Bronchial epithelial cell (primary cell): ENCODE results near the gene GRIA4. TPM values are rescaled to one million over a fixed set of nuclear protein-coding genes. Genes with fewer than 3 reads are reported as not detected.

ENCODE experiments used
- DNase-seq: peaks from one replicate; pipeline ENCODE4 v3.0.0-alpha.2; 2010; ENCODE audit warnings: low read depth
- FAIRE-seq: peaks from 2 replicates; lab custom pipeline; 2011; peaks lifted over from hg19 to GRCh38; lab: Jason Lieb, UNC
- H3K27me3 ChIP-seq: 2 replicates; pipeline ENCODE4 v1.5.1; 2011; ENCODE audit warnings: low read length; ENCODE audit not compliant: control insufficient read depth, insufficient read depth
- H3K36me3 ChIP-seq: 2 replicates; pipeline ENCODE4 v1.5.1; 2011; ENCODE audit warnings: low read length; ENCODE audit not compliant: control insufficient read depth, insufficient read depth
- H3K4me3 ChIP-seq: 2 replicates; pipeline ENCODE4 v1.5.1; 2011; ENCODE audit warnings: mild to moderate bottlenecking, low read depth, low read length, control low read depth
- total RNA-seq: library from RNA; depleted of rRNA; stranded (reverse); fragments of >200 nt; gene quantifications from 2 replicates; pipeline ENCODE4 v1.2.1, GENCODE V29; 2014
- TF ChIP-seq, protein P1 (sequence below): IDR thresholded peaks from 2 replicates; pipeline ENCODE4 v1.5.1; 2011; ENCODE audit warnings: mild to moderate bottlenecking, moderate library complexity, low read length, control low read depth, inconsistent platforms; ENCODE audit not compliant: insufficient read depth, severe bottlenecking

The GRIA4 gene
- total RNA-seq, 1 donor from 2014 or later = not detected

DNA sequence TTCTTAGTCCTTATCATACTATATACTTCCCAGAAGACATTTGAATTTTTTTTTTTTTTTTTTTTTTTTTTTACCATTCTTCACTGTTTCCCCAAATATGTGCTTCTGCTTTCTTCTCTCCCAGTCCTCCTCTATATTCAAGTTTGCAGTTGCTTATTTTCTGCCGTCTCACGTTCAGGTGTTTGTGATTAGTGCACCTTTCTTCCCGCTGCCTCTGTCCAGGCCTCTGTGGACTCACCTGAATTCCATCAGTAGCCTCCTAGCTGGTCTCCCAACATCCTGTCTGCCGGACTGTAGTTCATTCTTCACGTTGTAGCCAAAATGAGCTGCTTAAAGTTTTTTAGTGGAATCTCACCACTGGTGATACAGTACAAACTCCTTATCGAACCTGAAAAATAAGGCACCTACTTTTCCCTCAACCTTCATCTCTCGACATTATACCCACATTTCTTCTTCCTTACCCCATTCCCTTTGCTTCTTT lies 413.0 kb downstream of the GRIA4 start:
- no peak for DNase-seq
- peak overlapping the region; percentile 96 for H3K4me3 ChIP-seq
- no peaks in the 10 kb centered on the region for H3K36me3 ChIP-seq
- TF ChIP-seq, protein P1, sequence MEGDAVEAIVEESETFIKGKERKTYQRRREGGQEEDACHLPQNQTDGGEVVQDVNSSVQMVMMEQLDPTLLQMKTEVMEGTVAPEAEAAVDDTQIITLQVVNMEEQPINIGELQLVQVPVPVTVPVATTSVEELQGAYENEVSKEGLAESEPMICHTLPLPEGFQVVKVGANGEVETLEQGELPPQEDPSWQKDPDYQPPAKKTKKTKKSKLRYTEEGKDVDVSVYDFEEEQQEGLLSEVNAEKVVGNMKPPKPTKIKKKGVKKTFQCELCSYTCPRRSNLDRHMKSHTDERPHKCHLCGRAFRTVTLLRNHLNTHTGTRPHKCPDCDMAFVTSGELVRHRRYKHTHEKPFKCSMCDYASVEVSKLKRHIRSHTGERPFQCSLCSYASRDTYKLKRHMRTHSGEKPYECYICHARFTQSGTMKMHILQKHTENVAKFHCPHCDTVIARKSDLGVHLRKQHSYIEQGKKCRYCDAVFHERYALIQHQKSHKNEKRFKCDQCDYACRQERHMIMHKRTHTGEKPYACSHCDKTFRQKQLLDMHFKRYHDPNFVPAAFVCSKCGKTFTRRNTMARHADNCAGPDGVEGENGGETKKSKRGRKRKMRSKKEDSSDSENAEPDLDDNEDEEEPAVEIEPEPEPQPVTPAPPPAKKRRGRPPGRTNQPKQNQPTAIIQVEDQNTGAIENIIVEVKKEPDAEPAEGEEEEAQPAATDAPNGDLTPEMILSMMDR = no peak
- no peaks in the 10 kb centered on the region for H3K27me3 ChIP-seq
- FAIRE-seq = no peak

DNA sequence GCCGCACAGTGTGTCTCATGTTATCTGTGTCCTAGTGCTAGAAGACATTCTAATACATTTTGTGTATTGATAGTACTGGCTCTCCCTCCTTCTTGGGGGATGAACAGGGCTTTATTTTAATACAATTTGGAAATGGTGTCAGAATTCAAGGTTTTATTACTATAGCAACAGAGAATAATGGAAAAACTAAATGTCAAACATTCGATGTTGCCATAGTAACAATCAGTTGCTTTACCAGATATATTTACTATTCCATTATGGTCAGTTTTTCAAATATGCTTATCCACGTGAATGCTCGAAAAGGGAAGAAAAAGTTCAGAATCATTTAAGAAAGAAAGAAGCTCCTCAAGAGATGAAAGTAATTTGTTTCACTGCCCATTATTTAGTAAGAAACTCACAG lies 420.7 kb downstream of the GRIA4 start:
- no peak for FAIRE-seq
- no peak for DNase-seq
- H3K36me3 ChIP-seq = no peaks in the 10 kb centered on the region
- TF ChIP-seq, protein P1 = no peak
- no peak overlapping the region for H3K4me3 ChIP-seq
- H3K27me3 ChIP-seq = no peaks in the 10 kb centered on the region

DNA sequence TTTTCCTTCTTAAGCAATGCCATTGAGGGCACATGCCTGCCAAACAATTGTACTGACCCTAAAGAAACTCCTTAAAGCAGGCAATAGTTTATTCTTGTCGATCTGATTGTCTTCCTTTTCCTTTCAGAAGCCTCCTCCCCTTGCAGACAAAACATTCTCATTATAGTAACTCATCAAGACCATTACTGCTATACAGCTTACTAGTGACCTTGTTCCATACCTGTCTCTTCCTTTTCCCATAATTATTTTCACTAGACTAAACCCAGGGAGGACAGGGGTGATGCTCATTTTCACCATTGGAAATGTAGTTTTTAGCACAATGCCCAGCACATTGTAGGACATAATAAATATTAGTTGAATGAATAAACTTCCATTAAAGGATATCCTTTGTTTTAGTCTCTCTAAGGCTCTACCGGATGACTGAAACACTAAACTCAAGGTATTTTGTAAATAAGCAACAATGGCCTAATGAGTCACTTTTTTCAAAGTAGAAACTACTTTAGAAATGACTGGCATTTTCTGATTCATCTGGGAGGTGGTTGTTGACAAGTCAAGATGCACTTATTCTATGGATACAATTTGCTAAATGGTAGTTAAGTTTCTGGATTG lies 421.4 kb downstream of the GRIA4 start:
- TF ChIP-seq, protein P1 = no peak
- DNase-seq = peak; percentile 95
- FAIRE-seq = no peak

More for the DNA sequence above, 421.4 kb downstream of the GRIA4 start:
- H3K4me3 ChIP-seq = no peak overlapping the region
- no peaks in the 10 kb centered on the region for H3K36me3 ChIP-seq
- H3K27me3 ChIP-seq = no peaks in the 10 kb centered on the region
